HG02678 (cell line): ENCODE data around the gene ARHGAP45.
"Not testable (repeated sequence)": the region's sequence is repeated elsewhere in the genome, so short reads cannot be mapped to it uniquely, and the experiment has no call there.

ENCODE experiments used
- ATAC-seq: cut with Tn5 transposase; IDR thresholded peaks from one replicate; pipeline ENCODE4 v1.9.1; 2021; ENCODE audit warnings: mild to moderate bottlenecking, moderate library complexity; ENCODE audit not compliant: unreplicated experiment

Gene ARHGAP45

GRCh38 chr19:1114728-1115127, 47.8 kb downstream of the ARHGAP45 start:
- not testable (repeated sequence) for ATAC-seq

GRCh38 chr19:1115646-1116420, 48.9 kb downstream of the ARHGAP45 start:
- ATAC-seq = no peak

GRCh38 chr19:1116726-1117581, 50.0 kb downstream of the ARHGAP45 start:
- ATAC-seq = no peak

GRCh38 chr19:1117654-1118053, 50.7 kb downstream of the ARHGAP45 start:
- ATAC-seq = no peak

- no peak for ATAC-seq
These were observed 52.0 kb downstream of the ARHGAP45 start for GRCh38 chr19:1118999-1119398.

- no peak for ATAC-seq
These were observed 52.7 kb downstream of the ARHGAP45 start for GRCh38 chr19:1119475-1120217.

- no peak for ATAC-seq
These were observed 54.4 kb downstream of the ARHGAP45 start for GRCh38 chr19:1121395-1121794.

- no peak for ATAC-seq
These were observed 55.3 kb downstream of the ARHGAP45 start for GRCh38 chr19:1122021-1122971.

GRCh38 chr19:1122972-1123363, 56.0 kb downstream of the ARHGAP45 start:
- no peak for ATAC-seq

GRCh38 chr19:1123381-1123780, 56.4 kb downstream of the ARHGAP45 start:
- ATAC-seq = no peak

- ATAC-seq = no peak
These were observed 57.1 kb downstream of the ARHGAP45 start for GRCh38 chr19:1123885-1124677.

- no peak for ATAC-seq
These were observed 58.9 kb downstream of the ARHGAP45 start for GRCh38 chr19:1125601-1126467.

GRCh38 chr19:1126984-1127760, 60.2 kb downstream of the ARHGAP45 start:
- no peak for ATAC-seq

- ATAC-seq = no peak
These were observed 61.1 kb downstream of the ARHGAP45 start for GRCh38 chr19:1128106-1128505.

GRCh38 chr19:1129084-1129483, 62.1 kb downstream of the ARHGAP45 start:
- not testable (repeated sequence) for ATAC-seq

GRCh38 chr19:1129535-1129934, 62.6 kb downstream of the ARHGAP45 start:
- no peak for ATAC-seq
